SK-N-SH (cell line): ENCODE data around the gene KBTBD4.

Experiments used
- CTCF ChIP-seq: fragments of 200-600 bp; sonication (generic); IDR thresholded peaks from 2 replicates; pipeline ENCODE4 v1.6.1; 2017; ENCODE audit warnings: antibody characterized with exemption, mild to moderate bottlenecking, moderate library complexity
- EZH2phosphoT487 ChIP-seq: fragments of 200-600 bp; sonication (generic); IDR thresholded peaks from 2 replicates; pipeline ENCODE4 v1.6.1; 2017; ENCODE audit warnings: low read depth, mixed run types, mild to moderate bottlenecking, antibody characterized with exemption, moderate library complexity, borderline replicate concordance
- GABPA ChIP-seq: IDR thresholded peaks from 2 replicates; pipeline ENCODE4 v1.4.0; 2012; ENCODE audit warnings: low read depth, mild to moderate bottlenecking
- JUND ChIP-seq: IDR thresholded peaks from 2 replicates; pipeline ENCODE4 v1.4.0; 2012
- MXI1 ChIP-seq: IDR thresholded peaks from 2 replicates; pipeline ENCODE4 v1.6.1; 2012; ENCODE audit warnings: mild to moderate bottlenecking, low read depth, low read length, improper control_type of control experiment
- POLR2AphosphoS5 ChIP-seq: IDR thresholded peaks from 2 replicates; pipeline ENCODE4 v1.6.1; 2012; ENCODE audit warnings: low read depth, low read length
- TAF1 ChIP-seq: IDR thresholded peaks from 2 replicates; pipeline ENCODE4 v1.6.1; 2012; ENCODE audit warnings: low read depth, mild to moderate bottlenecking, low read length, moderate library complexity, borderline replicate concordance
- TEAD4 ChIP-seq: IDR thresholded peaks from 2 replicates; pipeline ENCODE4 v1.4.0; 2012; ENCODE audit warnings: mild to moderate bottlenecking, borderline replicate concordance; ENCODE audit not compliant: insufficient read depth
- TF ChIP-seq, protein P1 (sequence below): IDR thresholded peaks from 2 replicates; pipeline ENCODE4 v1.6.1; 2012; ENCODE audit warnings: mild to moderate bottlenecking, low read depth, low read length, moderate library complexity

DNA sequence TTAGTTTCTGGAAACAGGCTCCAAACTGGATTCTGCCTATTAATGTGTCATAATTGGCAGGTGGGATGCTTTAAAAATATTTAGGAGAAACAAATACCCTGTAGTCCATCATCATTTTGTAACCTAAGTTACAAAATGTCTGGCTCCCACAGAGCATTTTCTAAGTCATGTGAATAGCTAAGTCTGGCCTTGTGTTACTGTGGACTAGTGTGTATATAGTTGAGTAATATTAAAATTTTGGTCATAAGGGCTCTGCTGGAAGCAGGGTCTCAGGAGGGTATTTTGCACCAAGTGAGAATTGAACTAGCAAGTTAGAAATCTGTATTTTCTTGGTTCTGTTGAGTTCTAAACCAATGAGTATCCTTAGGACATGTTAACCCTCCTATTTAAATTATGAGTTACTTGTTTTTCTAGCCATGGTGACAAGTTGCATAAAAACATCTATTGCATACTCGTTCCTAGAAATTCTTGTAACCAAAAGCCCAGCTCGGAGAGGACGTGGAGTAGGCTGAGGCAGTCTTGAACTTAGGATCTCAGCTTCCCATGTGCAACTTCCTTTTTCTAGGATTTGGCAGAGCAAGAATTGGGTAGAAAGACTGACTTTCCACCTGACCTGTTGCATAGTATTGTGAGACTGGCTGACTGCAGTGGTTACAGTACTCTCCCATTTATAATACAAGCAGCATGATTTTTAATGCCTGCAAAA lies 8.0 kb downstream of the KBTBD4 start:
- TF ChIP-seq JUND (no peak), CTCF (no peak), TAF1 (no peak), TEAD4 (no peak), EZH2phosphoT487 (no peak), MXI1 (no peak), POLR2AphosphoS5 (no peak), GABPA (no peak)
- TF ChIP-seq, protein P1, sequence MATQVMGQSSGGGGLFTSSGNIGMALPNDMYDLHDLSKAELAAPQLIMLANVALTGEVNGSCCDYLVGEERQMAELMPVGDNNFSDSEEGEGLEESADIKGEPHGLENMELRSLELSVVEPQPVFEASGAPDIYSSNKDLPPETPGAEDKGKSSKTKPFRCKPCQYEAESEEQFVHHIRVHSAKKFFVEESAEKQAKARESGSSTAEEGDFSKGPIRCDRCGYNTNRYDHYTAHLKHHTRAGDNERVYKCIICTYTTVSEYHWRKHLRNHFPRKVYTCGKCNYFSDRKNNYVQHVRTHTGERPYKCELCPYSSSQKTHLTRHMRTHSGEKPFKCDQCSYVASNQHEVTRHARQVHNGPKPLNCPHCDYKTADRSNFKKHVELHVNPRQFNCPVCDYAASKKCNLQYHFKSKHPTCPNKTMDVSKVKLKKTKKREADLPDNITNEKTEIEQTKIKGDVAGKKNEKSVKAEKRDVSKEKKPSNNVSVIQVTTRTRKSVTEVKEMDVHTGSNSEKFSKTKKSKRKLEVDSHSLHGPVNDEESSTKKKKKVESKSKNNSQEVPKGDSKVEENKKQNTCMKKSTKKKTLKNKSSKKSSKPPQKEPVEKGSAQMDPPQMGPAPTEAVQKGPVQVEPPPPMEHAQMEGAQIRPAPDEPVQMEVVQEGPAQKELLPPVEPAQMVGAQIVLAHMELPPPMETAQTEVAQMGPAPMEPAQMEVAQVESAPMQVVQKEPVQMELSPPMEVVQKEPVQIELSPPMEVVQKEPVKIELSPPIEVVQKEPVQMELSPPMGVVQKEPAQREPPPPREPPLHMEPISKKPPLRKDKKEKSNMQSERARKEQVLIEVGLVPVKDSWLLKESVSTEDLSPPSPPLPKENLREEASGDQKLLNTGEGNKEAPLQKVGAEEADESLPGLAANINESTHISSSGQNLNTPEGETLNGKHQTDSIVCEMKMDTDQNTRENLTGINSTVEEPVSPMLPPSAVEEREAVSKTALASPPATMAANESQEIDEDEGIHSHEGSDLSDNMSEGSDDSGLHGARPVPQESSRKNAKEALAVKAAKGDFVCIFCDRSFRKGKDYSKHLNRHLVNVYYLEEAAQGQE: no peak
